GM21423 (cell line): Measurements from ENCODE around the gene IKBIP.
"Not testable (repeated sequence)": the region's sequence is repeated elsewhere in the genome, so short reads cannot be mapped to it uniquely, and the experiment has no call there.

Experiments used
- ATAC-seq: cut with Tn5 transposase; IDR thresholded peaks from one replicate; pipeline ENCODE4 v1.9.1; 2021; ENCODE audit warnings: mild to moderate bottlenecking, moderate library complexity; ENCODE audit not compliant: unreplicated experiment

The IKBIP gene

DNA sequence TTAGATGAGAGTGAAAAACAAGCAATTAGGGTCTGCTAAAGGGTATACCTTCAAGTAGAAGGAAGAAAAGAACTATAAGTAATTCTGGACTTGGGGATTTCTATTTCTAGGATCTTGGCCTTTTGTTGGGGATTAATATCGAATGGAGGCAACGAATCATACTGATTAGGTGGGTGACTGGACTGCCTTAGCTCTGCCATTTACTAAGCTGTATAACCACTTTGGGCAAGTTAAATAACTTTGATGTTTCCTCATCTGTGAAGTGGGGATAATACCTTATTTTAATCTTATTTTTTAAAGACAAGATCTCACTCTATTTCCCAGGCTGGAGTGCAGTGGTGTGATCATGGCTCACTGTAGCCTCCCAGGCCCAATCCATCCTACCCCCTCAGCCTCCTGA, 6.6 kb downstream of the IKBIP start:
- ATAC-seq, result no peak

DNA sequence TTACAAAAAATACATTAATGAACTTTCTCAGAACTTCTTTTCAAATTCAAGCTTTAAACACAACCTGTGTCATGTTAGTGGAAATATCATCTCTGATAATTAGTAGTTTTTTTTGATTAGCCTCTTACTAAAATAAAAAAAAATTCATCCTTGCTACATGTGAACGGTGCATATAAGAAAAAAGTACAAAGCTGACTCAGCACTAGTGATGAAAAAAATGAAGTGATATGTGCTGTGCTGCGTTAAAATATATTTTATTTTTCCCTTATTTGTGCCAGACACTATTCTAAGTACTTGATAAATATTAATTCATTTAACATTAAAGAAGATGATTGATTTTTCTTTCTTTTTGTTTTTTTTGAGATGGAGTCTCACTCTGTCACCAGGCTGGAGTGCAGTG, 7.5 kb downstream of the IKBIP start:
- no peak for ATAC-seq

DNA sequence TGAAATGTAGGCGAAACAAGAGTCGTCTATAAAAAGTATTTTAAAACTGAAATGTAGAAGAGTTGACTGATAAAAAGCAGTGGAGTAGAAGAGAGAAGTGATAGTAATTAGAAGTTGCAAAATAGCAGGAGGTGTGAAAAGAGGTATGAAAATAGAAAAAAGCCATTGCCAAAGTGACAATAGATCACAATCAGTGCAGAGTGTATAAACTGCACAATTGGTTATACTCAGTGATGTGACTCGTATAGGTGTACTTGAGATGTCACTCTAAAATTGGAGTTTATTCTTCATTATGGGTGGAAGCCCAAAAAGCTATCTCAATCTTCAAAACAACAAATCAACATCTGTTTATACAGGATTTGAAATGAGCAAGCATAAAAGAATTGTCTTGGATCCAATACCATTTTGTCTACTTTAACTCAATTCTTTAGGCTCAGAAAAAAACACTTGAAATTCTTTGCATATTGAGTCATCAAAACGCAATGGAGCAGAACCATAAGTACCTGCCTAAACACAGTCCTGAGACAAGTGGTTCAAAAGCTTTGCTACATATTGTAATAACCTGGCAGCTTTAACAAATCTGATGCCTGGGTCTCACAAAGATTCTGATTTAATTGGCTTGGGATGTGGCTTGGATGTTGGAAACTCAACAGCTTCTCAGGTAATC, 8.8 kb downstream of the IKBIP start:
- ATAC-seq, result peak; percentile 71

DNA sequence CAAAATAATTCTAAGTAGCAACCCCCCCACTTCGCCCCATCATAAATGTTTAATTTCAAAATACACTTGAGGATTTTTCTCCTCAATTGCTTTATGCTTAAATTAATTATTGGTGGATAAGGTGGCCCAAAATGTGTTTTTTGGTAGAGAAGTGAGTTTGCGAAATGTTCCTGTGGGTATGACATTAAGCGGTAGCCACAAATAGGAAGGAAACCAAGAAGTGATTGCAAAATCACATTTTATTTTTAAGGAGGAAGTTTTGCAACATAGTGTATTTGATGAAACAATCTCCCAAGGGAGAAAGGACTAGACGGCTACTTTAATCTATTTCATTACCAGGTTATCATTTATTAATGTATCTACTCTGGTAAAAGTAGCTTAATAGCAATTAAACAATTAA, 25.6 kb downstream of the IKBIP start:
- no peak for ATAC-seq

DNA sequence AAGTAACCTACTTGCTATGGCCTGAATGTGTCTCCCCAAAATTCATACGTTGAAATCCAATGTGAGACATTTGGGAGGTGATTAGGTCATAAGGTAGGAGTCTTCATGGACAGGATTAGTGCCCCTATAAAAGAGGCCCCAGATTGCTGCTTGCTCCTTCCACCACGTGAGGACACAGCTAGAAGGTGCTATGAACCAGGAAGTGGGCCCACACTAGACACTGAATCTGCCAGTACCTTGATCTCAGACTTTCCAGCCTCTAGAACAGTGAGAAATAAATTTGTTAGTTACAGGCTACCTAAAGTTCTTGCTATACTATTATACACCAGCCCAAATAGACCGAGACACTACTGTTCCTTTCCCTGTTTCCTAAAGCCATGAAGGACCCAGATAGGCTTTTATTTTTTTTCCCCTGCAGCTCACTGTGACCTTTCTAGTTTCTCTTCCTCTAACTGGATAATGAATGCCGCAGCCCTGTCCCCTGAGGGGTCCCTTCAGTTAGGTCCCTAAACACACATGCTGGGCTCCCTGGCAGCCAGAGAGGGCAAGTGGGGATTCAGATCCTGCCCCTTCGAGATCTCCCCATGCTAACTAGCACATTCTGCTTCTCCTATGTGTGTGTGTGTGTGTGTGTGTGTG, 31.8 kb downstream of the IKBIP start:
- ATAC-seq, result peak; percentile 93

DNA sequence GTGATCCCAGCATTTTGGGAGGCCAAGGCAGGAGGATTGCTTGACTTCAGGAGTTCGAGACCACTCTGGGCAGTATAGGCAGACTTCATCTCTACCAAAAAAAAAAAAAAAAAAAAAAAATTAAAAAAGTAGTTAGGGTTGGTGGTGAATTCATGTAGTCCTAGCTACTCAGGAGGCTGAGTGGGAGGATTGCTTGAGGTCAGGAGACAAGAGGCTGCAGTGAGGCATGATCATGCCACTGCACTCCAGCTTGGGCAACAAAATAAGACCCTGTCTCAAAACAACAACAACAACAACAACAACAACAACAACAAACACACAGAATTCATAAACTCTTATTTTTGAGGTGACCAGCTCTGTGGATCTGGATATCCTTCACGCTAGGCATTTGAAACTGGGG, 34.0 kb downstream of the IKBIP start:
- ATAC-seq, result no peak

DNA sequence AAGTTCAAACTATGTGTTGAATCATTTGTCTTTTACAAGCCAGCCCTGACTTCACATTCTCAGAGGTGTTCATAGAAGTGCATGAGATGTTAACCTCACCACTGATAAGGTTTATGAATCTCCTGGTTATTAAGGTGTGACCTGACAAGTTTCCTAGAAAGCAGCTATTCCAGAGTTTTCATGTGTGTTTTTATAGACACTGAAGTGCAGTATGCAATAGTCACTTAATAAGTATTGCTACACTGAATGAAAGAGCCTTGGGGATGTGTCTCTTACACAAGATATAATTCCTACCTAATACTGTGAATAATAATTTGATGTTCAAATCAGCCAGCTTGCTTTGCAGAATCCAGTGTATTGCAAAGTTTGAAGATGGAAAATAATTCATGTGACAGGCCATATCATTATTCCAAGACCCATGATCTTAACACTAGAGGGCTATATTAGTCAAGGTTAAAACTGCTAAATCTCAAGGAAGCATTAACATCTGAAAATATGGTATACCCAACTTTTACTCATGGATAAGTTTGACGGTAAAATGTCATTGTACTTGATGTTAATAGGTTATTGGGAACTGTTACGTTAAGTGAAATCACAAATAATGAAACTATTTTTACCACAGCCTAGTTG, 38.1 kb downstream of the IKBIP start:
- no peak for ATAC-seq

DNA sequence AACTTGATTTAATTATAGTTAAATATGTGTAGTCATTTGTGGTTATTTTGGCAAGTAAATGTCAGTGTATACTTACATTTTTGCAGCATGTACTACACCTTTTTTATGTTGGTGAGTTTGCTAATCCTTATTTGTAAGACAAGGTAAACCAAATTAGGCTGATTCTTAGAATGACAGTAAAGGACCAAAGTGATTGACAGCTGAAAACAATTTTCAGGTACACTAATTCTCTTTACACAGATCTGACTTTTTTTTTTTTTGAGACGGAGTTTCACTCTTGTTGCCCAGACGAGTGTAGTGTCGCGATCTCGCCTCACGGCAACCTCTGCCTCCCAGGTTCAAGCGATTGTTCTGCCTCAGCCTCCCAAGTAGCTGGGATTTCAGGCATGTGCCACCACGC, 42.7 kb downstream of the IKBIP start:
- ATAC-seq, result no peak

DNA sequence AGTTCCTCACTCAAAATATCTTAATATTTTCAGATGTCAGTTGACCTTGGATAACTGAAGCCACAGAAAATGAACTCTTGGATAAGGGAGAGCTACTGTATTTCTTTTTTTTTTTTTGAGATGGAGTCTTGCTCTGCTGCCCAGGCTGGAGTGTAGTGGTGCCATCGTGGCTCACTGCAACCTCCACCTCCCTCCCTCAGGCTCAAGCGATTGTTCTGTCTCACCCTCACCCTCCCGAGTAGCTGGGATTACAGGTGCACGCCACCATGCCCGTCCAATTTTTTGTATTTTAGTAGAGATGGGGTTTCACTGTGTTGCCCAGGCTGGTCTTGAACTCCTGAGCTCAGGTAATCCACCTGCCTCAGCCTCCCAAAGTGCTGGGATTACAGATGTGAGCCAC, 47.3 kb downstream of the IKBIP start:
- ATAC-seq, result not testable (repeated sequence)

DNA sequence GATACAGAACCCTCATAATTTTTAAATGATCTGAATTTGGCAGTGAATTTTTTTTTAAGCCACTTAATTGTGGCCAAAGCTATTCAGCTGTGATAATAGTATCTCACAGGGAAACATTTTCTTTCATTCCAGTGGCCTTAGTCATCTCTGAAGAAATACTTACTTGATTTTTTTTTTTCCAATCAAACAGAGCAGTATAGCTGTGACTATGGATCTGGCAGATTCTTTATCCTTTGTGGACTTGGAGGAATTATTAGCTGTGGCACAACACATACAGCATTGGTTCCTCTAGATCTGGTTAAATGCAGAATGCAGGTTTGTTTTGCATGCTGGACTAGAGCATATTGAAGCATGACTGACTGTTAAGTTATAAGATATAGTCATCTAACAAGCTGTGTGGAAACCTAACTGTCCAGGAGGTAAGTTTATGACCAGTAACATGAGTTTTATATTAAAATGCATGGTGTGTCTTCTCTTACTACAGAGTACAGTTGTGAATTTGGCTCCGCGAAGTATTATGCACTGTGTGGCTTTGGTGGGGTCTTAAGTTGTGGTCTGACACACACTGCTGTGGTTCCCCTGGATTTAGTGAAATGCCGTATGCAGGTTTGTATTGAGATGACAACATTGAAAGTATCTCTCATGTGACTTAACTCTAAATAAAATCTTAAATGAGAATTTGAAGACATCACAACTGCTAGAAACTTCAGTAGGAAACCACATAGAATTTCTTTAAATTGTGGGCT, 49.2 kb downstream of the IKBIP start:
- ATAC-seq, result no peak

DNA sequence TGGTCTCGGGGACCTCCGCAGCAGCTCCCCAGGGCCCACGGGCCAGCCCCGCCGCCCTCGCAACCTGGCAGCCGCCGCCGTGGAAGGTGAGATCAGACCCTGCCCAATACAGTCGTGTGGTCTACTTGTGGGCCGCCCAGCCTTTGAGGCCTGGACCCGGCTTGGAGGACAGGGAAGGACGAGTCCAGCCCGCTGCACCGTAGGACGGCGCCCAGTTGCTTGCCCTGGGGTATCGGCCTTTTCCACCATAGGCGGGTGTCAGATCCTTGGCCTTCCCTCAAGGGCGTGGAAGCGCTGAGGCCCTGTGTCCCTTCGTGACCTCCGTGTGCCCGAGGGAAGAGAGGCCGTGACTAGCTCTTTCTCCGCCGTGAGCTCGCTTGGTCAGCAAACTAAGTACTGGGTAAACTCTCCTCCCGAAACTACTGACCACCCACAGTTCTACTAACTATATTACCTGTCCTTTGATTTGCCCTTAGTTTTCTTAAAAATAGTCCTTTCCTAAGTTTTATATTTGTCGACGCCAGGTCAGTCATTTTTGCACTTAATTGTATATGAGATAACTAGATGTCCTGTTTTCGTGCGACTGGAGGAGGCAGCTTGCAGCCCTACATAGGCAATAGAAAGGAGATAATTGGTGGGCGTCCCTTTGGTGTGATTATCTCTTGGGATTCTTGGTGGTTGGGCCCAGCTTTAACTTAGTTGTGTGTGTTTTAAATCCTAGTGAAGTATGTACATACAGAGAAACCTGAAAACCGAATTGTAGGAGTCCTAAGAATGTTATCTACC, 50.3 kb downstream of the IKBIP start:
- ATAC-seq, result no peak

DNA sequence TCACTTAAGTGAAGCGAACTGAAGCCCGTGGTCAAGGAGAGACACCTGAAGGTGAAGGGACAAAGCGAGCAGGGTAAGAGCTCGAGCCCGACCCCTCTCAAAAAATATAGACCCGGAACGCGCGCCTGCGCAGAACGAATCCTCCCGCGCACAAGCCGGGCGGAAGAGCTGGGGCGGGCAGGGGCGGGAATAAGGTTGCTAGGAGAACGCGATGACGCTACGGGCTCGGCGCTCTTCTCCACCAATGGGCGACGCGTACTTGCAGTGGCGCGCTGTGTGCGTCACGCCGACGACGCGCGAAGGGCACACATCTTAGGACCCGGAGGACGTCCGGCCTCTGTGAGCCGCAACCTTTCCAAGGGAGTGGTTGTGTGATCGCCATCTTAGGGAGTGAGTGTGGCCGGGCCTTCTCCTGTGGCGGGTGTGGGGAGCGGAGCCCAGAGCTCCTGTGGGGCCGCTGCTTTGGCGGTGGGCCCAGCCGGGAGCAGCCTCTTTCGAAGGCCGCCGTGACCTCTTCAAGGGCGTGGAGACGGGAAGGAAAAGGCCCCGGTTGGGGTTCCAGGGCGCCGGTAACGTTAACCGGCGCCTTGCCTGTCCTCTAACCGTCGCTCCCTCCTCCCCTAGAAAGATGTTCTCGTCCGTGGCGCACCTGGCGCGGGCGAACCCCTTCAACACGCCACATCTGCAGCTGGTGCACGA, 51.1 kb downstream of the IKBIP start, which contains the start of gene SLC25A3:
Gene SLC25A3, plus strand, starts transcription at position 336 of the 699 bp plus-strand sequence. Its CDS starts 293 bp downstream, at position 629.
- peak; percentile 99 for ATAC-seq

DNA sequence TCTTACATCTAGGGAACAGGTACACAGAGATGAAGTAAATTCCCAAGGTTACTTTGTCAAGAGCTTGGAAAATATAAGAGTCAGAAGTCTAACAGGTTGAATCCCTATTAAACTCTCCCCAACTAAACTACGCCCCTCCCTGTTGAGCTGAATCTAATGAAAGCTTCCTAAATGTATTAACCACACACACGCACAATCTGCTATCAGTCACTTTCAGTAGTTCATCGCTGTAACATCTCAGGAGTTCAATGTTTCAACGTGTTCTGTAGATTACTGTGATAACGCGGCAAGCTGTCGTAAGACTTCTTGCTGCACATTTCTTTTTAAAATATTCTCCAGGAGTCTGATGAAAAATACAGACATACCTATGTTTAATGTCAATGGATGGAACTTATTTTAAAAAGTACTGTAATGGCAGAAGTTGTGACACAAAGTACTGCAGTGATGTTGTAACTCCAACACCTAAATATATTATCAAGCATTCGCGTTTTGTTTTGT, 51.7 kb downstream of the IKBIP start:
- no peak for ATAC-seq

DNA sequence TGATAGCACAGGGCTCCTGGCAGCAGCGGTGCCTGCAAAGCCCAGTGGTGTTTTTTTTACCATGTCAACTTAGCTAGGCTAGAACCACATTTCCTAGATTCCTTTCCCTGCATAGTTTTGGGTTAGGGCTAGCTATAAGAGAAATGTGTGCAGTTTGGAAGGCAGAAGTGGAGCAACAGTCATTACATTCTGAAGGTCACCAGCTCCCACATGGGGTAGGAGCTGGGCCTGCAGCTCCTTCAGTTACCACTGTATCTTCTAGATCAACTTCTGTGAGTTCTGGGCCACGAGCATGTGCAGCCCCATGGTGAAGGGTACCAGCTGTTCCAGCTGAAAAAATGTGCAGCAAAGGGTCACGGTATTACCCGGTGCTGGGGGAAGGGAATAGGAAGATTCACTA, 53.4 kb downstream of the IKBIP start:
- no peak for ATAC-seq

DNA sequence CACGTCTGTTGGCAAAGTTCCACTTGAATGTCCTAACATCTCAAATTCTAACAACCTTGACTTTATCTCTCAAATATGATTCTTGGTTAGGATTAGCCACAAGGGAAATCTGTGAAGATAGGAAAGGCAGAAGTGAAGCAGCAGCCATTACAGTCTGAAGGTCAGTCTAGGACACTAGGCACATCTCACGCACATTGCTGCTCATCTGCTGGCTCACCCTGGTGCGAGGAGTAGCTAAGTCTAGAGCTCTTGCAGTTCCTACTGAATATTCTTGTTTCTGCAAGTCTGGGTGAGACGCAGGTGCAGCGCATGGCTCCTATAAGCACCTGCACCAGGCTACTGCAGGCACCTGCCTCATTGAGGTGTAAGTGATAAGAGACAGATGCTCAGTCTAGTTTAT, 57.5 kb downstream of the IKBIP start:
- ATAC-seq, result no peak

DNA sequence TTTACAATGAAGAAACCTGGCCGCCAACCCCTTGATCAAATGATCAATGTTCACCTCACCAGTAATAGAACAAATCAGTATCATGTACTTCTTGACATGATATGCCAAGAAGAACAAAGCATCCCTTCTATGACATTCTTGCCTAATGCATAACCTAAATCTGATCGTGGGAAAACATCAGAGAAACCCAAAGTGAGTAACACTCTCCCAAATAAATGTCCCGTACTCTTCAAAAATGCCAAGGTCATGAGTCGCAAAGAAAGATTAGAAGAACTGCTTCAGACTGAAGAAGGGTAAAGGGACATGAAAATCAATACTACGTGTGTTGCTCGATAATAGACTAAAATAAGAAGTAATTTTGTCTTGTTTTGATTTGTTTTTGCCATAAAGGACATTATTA, 62.5 kb downstream of the IKBIP start:
- no peak for ATAC-seq

DNA sequence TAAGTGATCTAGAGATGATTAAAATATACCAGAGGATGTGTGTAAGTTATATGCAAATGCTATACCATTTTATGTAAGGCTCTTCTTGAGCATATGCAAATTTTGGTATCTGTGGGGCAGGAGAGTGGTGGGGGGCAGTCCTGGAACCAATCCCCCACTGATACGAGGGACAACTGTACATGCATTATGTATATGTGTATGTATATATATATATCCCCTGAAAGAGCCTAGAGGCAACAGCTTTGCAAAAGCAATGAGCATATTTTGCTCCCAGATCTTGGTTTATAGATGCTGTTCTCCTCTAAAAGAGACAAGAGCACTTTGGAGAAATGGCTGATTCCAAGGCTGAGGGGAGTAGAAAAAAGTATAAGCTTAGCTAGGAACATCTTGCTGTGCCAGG, 63.5 kb downstream of the IKBIP start:
- ATAC-seq, result no peak

DNA sequence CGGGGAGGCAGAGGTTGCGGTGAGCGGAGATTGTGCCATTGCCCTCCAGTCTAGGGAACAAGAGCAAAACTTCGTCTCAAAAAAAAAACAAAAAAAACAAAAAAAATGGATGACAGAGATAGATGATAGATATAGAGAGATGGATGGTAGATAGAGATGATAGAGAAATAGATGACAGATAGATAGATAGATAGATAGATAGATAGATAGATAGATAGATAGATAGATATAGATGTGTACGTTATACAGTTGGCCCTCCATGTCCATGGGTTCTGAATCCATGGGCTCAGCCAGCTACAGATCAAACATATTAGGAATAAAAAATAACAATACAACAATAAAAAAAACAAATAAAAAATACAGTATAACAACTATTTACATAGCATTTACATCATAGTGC, 63.9 kb downstream of the IKBIP start:
- no peak for ATAC-seq

DNA sequence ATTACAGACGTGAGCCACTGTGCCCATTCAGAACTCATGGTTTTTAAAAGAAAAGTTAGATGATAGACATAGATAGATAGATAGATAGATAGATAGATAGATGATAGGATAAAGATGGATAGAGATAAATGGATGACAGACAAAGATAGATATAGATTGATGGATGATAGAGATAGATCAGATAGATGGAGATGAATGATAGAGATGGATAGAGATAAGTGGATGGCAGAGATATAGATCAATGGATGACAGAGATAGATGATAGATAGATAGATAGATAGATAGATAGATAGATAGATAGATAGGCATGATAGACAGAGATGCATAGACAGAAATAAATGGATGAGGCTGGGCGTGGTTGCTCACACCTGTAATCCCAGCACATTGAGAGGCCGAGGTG, 64.8 kb downstream of the IKBIP start:
- ATAC-seq, result no peak

DNA sequence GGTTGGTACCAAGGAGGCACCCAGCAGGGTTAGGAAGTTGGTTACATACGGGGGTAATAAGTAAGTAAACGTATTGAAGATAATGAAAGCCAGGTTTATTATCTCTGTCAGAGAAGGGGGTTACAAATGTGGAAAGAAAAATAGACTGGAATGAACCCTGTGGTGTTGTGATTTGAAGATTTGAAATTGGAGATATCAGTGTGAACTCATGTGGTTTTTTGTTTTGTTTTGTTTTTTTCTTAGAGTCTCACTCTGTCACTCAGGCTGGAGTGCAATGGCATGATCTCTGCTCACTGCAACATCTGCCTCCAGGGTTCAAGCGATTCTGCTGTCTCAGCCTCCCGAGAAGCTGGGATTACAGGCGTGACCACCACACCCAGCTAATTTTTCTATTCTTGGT, 65.2 kb downstream of the IKBIP start:
- ATAC-seq, result no peak
